Dermis microvascular lymphatic vessel endothelial cell (primary cell): ENCODE results near the gene DTNB. TPM values are rescaled to one million over a fixed set of nuclear protein-coding genes. Genes with fewer than 3 reads are reported as not detected.
A peak's percentile ranks its signal among the peaks of the same experiment; 100 is the strongest.
"Not testable (repeated sequence)": the region's sequence is repeated elsewhere in the genome, so short reads cannot be mapped to it uniquely, and the experiment has no call there.

Experiments used
- DNase-seq, 2 donors: peaks; one replicate each; pipeline versions ENCODE4 v3.0.0 to v3.0.0-alpha.2; 2010; ENCODE audit warnings: low read depth in 2 of 2
- total RNA-seq: library from RNA; depleted of rRNA; stranded (reverse); fragments of >200 nt; gene quantifications from 2 replicates; pipeline ENCODE4 v1.2.1, GENCODE V29; 2014

Gene DTNB
- total RNA-seq, 1 donor from 2014 or later = 4.9 TPM

DNA sequence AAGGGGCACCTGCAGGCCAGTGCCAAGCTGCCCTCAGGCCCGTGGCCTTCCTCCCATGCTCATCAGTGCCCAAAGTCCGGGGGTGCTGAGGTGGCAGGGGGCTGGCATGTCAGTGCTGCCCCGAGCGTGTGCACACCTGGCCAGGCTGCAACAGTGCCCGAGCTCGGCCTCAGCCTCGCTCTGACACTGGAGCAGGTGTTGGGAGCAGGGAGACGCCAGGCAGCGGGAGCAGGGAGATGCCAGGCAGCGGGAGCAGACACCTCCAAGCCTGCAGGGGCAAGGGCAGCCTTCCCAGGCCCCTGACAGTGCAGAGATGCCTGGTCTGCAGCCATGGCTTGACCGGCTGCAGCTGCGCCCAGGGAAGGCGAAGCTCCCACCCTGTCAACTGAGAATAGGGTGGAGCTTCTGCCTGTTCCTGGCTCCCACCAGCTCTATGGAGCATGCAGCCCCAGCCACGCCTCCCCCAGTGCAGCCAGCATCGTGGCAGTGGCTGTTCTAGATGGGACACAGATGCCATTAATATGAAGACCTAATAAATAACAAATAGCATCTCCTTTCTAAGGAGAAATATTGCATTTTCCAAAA is 82.4 kb downstream of the DTNB start:
- DNase-seq = no peak

DNA sequence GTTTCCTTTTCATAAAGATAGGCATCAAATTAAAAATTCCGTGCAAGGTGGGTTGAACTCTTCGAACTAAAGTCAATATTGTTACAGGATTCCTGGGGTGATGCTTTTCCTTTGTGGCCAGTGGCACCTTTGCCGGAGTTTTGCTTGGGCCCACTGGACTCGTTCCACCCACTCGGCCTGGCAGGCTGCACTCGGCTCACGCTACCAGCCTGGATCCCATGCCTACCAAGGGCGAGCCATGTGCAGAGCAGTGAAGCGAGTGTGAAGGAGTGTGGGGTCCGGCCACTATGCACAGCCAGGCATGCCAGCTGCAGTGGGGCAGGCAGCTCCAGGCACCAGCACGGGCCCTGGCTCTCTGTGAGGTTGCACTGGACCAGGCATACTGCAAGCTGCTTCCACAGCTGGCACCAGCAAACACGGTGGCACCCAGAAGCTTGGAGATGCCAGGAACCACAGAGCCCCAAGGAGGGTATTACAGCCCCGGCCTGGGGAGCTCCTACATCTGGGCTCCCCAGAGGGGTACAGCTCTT is 83.6 kb downstream of the DTNB start:
- no peak for DNase-seq

- DNase-seq = no peak
These were observed 84.8 kb downstream of the DTNB start for GRCh38 chr2:25588576-25588975.

GRCh38 chr2:25587361-25587760 is 86.0 kb downstream of the DTNB start:
- peak in 1 of 2 donors; percentile 74 for DNase-seq

- DNase-seq = peak in 1 of 2 donors; percentile 56
These were observed 86.6 kb downstream of the DTNB start for GRCh38 chr2:25586726-25587144.

DNA sequence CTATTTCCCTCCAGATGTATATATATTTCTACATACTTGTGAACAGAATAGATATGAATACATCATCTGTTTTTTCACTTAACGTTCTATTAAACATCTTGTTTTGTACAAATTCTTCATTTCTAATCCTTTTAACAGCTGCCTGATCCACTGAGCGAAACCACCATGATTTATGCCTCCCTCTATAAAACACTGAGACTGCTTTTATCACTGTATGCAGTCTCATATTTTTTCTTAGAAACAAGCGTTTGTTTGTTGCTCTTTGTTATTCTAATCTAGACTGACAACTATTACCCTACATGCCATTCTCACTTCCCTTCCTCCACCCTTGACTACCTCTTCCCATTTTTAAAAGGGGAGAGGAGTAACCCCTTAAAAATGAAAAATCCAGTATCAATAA is 88.2 kb downstream of the DTNB start:
- DNase-seq = no peak

DNA sequence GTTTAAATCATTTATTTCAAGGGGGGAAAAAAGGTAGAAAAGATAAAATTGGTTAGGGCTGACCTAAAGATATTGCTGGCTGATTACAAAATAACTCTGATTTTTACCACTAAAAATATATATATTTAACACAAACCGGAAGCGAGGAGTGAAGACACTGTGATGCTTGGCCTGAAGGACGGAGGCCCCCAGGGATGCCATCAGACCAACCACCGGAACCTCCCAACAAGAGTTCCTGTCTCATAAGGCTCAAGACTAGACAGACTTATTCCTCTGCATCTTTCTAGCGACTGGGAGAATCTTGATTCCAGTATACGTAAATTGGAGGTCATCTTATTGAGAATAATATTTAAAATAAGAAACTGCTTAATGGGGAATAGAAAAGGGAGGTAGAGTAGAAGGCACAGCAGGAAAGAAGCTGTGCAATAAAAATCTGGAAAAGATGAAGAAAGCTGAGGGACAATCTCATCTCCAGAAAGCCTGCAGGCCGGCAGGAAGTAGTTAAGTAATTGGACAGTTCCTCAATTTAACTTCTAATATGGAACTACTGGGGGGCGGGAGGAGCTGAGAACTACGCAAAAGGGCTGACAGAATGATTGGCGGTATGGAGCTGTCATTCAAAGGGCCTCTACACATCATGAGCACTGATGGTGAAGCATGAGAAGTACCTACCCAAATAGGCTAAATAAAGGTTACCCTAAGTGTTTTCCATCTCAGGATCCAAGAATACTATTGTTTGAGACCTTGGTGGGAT is 91.1 kb downstream of the DTNB start:
- no peak for DNase-seq

DNA sequence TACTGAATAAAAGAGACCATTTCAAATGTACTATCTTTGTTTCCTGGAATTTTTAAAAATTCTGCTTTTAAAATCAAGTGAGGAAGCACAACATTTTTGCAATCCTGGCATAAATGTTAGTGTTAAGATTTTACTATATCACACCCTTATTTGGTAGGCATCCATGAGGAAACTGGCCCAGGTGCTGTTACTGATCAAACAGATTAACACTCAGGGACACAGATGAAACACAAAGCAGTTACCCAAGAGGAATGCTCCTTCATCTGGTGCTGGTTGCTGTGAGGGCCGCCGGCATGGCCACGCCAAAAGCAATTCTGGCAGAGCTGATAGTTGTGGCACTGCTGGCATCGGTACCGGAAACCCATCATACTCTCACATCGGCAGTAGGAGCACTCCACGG is 96.8 kb downstream of the DTNB start:
- no peak for DNase-seq

- DNase-seq = no peak
These were observed 100.7 kb downstream of the DTNB start for GRCh38 chr2:25572638-25573037.

GRCh38 chr2:25570161-25570845 is 103.1 kb downstream of the DTNB start:
- DNase-seq = peak in 1 of 2 donors; percentile 73

GRCh38 chr2:25567406-25567805 is 106.0 kb downstream of the DTNB start:
- peak; percentile 9 to 55 for DNase-seq

- DNase-seq = peak in 1 of 2 donors; percentile 39
These were observed 106.7 kb downstream of the DTNB start for GRCh38 chr2:25566694-25567093.

GRCh38 chr2:25566094-25566493 is 107.3 kb downstream of the DTNB start:
- DNase-seq = no peak

GRCh38 chr2:25561136-25561850 is 112.1 kb downstream of the DTNB start:
- no peak for DNase-seq

GRCh38 chr2:25559148-25559547 is 114.2 kb downstream of the DTNB start:
- no peak for DNase-seq

GRCh38 chr2:25558262-25558661 is 115.1 kb downstream of the DTNB start:
- DNase-seq = peak in 1 of 2 donors; percentile 83

DNA sequence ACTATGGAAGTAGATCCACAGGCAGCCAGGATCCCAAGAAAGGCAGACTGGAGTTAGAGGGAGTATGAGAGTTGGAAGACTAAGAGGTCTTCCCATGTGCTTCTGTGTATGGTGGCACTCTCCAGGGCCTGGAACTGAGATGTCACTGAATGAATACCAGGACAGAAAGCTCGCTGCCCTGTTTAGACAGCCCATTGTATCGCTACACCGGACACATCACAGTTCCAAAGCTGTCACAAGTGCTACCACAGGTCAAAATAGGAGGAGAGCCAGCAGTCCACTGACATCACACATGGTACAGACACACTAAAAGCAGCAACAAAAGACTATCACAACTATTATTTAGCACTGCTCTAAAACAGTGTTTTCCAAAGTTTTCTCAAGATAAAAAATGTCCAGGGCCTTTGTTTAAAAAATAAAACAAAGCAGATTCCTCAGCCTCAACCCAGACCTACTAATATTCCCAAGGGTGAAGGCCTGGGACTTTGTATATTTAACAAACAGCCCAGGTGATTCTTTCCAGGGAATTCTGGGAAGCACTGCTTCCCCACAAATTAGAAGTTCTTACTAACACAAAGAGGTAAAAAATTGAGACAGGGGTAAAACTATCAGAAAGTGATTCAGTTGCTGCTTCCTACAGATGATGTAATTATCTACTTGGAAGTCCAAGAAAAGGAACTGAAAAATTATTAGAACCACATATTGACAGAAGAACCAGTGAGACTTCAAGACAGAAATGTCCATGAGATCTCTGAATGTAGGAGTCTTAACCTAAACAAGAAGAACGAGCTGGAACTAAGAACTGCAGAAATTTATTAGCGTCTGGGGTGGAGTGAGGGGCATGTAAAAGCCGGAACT is 116.0 kb downstream of the DTNB start:
- DNase-seq = no peak

- no peak for DNase-seq
These were observed 121.1 kb downstream of the DTNB start for GRCh38 chr2:25552318-25552717.

- DNase-seq = no peak
These were observed 122.1 kb downstream of the DTNB start for GRCh38 chr2:25551316-25551715.

GRCh38 chr2:25549571-25549970 is 123.8 kb downstream of the DTNB start:
- DNase-seq = not testable (repeated sequence)

DNA sequence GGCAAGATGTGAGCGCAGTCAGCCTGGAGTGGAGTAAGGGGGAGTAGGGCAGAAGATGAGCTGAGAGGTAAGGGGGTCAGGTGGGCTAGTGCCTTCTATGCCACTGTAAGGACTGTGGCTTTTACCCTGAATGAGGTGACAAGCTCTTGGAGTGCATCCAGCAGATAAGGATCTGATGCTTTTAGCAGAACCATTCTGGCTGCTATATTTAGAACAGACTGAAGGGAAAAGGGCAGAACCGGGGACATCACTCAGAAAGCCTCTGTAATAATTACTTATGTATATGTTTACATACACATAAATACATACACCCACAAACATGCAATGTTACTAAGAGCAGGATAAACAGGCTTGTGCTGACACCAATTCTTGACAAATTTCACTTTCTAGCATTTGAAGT is 124.8 kb downstream of the DTNB start:
- no peak for DNase-seq
